ENCODE measurements around the gene ARID1B.

ARID1B gene

GRCh38 chr6:157088841-157089240 lies 311.7 kb downstream of the ARID1B start:
- H3K4me2 ChIP-seq (ENCODE audit: low read depth, low read length), result no peak overlapping the region
- H3F3A ChIP-seq (ENCODE audit: insufficient read depth, low read length), result no peaks in the 10 kb centered on the region
- no peaks in the 10 kb centered on the region for H3K9me3 ChIP-seq (replicated peaks; ENCODE audit: insufficient read depth, low read length)
- H4K20me1 ChIP-seq (ENCODE audit: insufficient read depth, low read length), result no peaks in the 10 kb centered on the region
- H3K9ac ChIP-seq (ENCODE audit: low read length), result no peak overlapping the region
- H3K36me3 ChIP-seq (replicated peaks; ENCODE audit: insufficient read depth, low read length), result no peaks in the 10 kb centered on the region
- no peak for DNase-seq
- no peak overlapping the region for H3K27ac ChIP-seq (ENCODE audit: low read length)
- no peaks in the 10 kb centered on the region for H3K27me3 ChIP-seq (replicated peaks; ENCODE audit: insufficient read depth, low read length)
- no peak overlapping the region for H3K4me3 ChIP-seq (ENCODE audit: low read length)
- H3K79me2 ChIP-seq (ENCODE audit: low read length), result no peaks in the 10 kb centered on the region
- TF ChIP-seq, protein P1, sequence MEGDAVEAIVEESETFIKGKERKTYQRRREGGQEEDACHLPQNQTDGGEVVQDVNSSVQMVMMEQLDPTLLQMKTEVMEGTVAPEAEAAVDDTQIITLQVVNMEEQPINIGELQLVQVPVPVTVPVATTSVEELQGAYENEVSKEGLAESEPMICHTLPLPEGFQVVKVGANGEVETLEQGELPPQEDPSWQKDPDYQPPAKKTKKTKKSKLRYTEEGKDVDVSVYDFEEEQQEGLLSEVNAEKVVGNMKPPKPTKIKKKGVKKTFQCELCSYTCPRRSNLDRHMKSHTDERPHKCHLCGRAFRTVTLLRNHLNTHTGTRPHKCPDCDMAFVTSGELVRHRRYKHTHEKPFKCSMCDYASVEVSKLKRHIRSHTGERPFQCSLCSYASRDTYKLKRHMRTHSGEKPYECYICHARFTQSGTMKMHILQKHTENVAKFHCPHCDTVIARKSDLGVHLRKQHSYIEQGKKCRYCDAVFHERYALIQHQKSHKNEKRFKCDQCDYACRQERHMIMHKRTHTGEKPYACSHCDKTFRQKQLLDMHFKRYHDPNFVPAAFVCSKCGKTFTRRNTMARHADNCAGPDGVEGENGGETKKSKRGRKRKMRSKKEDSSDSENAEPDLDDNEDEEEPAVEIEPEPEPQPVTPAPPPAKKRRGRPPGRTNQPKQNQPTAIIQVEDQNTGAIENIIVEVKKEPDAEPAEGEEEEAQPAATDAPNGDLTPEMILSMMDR (IDR thresholded peaks at IDR 0.05; ENCODE audit: low read length), result no peak
- TF ChIP-seq EZH2 (optimal IDR thresholded peaks at IDR 0.05; ENCODE audit: low read depth, low read length), result no peak
- TF ChIP-seq EZH2phosphoT487 (IDR thresholded peaks at IDR 0.05; ENCODE audit: low read length), result no peak
- H2AFZ ChIP-seq (ENCODE audit: low read length), result no peak overlapping the region
- no peaks in the 10 kb centered on the region for H3K4me1 ChIP-seq (ENCODE audit: low read length)
- H3K9me2 ChIP-seq (replicated peaks; ENCODE audit: insufficient read depth, low read length), result no peaks in the 10 kb centered on the region

DNA sequence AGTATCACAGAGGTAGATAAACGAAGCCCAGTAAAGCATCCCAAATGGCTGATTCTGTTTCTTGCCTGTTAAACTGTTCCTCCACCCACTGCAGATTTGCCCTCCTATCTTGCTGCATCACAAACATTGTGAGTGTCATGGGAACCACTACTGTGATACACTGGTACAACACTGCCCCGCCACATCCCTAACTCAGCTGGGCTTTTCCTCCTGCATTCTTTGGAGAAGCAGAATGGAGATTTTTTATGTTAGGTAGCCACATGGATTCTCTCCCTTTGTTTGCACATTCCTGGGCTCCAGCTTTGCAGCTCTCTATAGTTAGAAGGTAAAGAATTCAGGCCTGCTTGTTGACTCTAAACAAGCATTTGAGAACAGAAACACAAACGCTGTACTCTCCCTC lies 312.1 kb downstream of the ARID1B start:
- Histone ChIP-seq H3K79me2 (ENCODE audit: low read length) (no peaks in the 10 kb centered on the region), H3K27me3 (replicated peaks; ENCODE audit: insufficient read depth, low read length) (no peaks in the 10 kb centered on the region), H3K36me3 (replicated peaks; ENCODE audit: insufficient read depth, low read length) (no peaks in the 10 kb centered on the region), H3F3A (ENCODE audit: insufficient read depth, low read length) (no peaks in the 10 kb centered on the region), H4K20me1 (ENCODE audit: insufficient read depth, low read length) (no peaks in the 10 kb centered on the region), H3K4me1 (ENCODE audit: low read length) (no peaks in the 10 kb centered on the region), H3K4me3 (ENCODE audit: low read length) (no peak overlapping the region), H3K9me2 (replicated peaks; ENCODE audit: insufficient read depth, low read length) (no peaks in the 10 kb centered on the region), H3K4me2 (ENCODE audit: low read depth, low read length) (no peak overlapping the region), H3K9me3 (replicated peaks; ENCODE audit: insufficient read depth, low read length) (no peaks in the 10 kb centered on the region), H3K27ac (ENCODE audit: low read length) (no peak overlapping the region), H3K9ac (ENCODE audit: low read length) (no peak overlapping the region), H2AFZ (ENCODE audit: low read length) (no peak overlapping the region)
- no peak for DNase-seq
- TF ChIP-seq, protein P1 (IDR thresholded peaks at IDR 0.05; ENCODE audit: low read length), result no peak
- TF ChIP-seq EZH2 (optimal IDR thresholded peaks at IDR 0.05; ENCODE audit: low read depth, low read length) (no peak), EZH2phosphoT487 (IDR thresholded peaks at IDR 0.05; ENCODE audit: low read length) (no peak)

- Histone ChIP-seq H2AFZ (ENCODE audit: low read length) (no peak overlapping the region), H3K4me1 (ENCODE audit: low read length) (no peaks in the 10 kb centered on the region), H3K36me3 (replicated peaks; ENCODE audit: insufficient read depth, low read length) (no peaks in the 10 kb centered on the region), H3K27me3 (replicated peaks; ENCODE audit: insufficient read depth, low read length) (no peaks in the 10 kb centered on the region), H3K79me2 (ENCODE audit: low read length) (no peaks in the 10 kb centered on the region), H3K4me3 (ENCODE audit: low read length) (no peak overlapping the region), H4K20me1 (ENCODE audit: insufficient read depth, low read length) (no peaks in the 10 kb centered on the region), H3K27ac (ENCODE audit: low read length) (no peak overlapping the region), H3K9me3 (replicated peaks; ENCODE audit: insufficient read depth, low read length) (no peaks in the 10 kb centered on the region), H3K4me2 (ENCODE audit: low read depth, low read length) (no peak overlapping the region), H3K9ac (ENCODE audit: low read length) (no peak overlapping the region), H3F3A (ENCODE audit: insufficient read depth, low read length) (no peaks in the 10 kb centered on the region), H3K9me2 (replicated peaks; ENCODE audit: insufficient read depth, low read length) (no peaks in the 10 kb centered on the region)
- DNase-seq, result no peak
- TF ChIP-seq EZH2phosphoT487 (IDR thresholded peaks at IDR 0.05; ENCODE audit: low read length), result no peak
- TF ChIP-seq EZH2 (optimal IDR thresholded peaks at IDR 0.05; ENCODE audit: low read depth, low read length), result no peak
- TF ChIP-seq, protein P1 (IDR thresholded peaks at IDR 0.05; ENCODE audit: low read length), result no peak
Observed at GRCh38 chr6:157089851-157090250, 312.7 kb downstream of the ARID1B start.

Measured in MM.1S (cell line).